Colonic mucosa (tissue), 4 donors: ENCODE data around the gene RETREG1. TPM values are rescaled to one million over a fixed set of nuclear protein-coding genes. Genes with fewer than 3 reads are reported as not detected.
A peak's percentile ranks its signal among the peaks of the same experiment; 100 is the strongest.

Experiments used
- DNase-seq: peaks from one replicate; pipeline ENCODE4 v3.0.0-alpha.2; 2020
- H3K27ac ChIP-seq: fragments of 200-600 bp; one replicate; pipeline ENCODE4 v1.8.0; 2021
- H3K27me3 ChIP-seq: fragments of 200-600 bp; one replicate; pipeline ENCODE4 v1.8.0; 2021
- H3K36me3 ChIP-seq: fragments of 200-600 bp; one replicate; pipeline ENCODE4 v1.8.0; 2021
- H3K4me1 ChIP-seq: fragments of 200-600 bp; one replicate; pipeline ENCODE4 v1.8.0; 2021; ENCODE audit warnings: mild to moderate bottlenecking
- H3K4me3 ChIP-seq: fragments of 200-600 bp; one replicate; pipeline ENCODE4 v1.8.0; 2021
- H3K9ac ChIP-seq, 2 donors: one replicate each; pipeline ENCODE4 v1.7.0; 2013; ENCODE audit warnings: control low read depth in 2 of 2, low read depth in 2 of 2, low read length in 2 of 2
- H3K9me3 ChIP-seq: fragments of 200-600 bp; one replicate; pipeline ENCODE4 v1.8.0; 2021
- intact Hi-C: fragments of 100-400 bp; cut with DNase I; formaldehyde crosslinking; loops from one replicate; pipeline ENCODE4 v1.14.1; 2022
- total RNA-seq, 2 donors: library from RNA; stranded (reverse); fragmentation: NEBNext Ultra II Directional in 1 of 2; extraction: Animal tissue kit (Norgen Biotek cat#: 25700) in 1 of 2; gene quantifications; one replicate each; pipeline ENCODE4 v1.2.1, GENCODE V29; 2021
- TF ChIP-seq, protein P1 (sequence below): fragments of 200-600 bp; IDR thresholded peaks from one replicate; pipeline ENCODE4 v1.8.0; 2022; ENCODE audit warnings: antibody characterized with exemption, mild to moderate bottlenecking
- donor health status: healthy.
- donor health status: DM: no; HTN: no; CAD: no.
- donor health status: DM: no; HTN: no; CAD: no.

The RETREG1 gene
- total RNA-seq, 2 donors from 2014 or later = 49.9 to 56.8 TPM

DNA sequence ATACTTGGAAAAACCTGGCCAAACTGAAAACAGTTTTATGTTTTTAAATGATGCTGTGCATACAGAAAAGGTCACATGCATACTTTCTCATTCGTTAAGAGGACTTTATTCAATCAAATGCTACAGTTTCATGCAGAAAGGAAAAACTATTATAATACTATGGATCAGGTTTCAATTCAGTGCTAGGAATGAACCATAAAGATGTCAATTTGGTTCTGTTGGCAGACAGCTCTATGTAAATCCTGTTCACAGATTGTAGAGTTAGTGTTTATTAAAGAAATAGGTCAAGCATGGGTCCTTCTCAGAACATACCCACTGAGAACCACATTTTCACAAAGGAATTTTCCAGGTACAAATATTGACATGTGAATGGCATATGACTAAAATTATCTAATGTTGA is 57.1 kb downstream of the RETREG1 start:
- no peak overlapping the region for H3K4me3 ChIP-seq
- H3K9ac ChIP-seq = no peak overlapping the region
- H3K9me3 ChIP-seq = no peaks in the 10 kb centered on the region
- no peaks in the 10 kb centered on the region for H3K27me3 ChIP-seq
- TF ChIP-seq, protein P1, sequence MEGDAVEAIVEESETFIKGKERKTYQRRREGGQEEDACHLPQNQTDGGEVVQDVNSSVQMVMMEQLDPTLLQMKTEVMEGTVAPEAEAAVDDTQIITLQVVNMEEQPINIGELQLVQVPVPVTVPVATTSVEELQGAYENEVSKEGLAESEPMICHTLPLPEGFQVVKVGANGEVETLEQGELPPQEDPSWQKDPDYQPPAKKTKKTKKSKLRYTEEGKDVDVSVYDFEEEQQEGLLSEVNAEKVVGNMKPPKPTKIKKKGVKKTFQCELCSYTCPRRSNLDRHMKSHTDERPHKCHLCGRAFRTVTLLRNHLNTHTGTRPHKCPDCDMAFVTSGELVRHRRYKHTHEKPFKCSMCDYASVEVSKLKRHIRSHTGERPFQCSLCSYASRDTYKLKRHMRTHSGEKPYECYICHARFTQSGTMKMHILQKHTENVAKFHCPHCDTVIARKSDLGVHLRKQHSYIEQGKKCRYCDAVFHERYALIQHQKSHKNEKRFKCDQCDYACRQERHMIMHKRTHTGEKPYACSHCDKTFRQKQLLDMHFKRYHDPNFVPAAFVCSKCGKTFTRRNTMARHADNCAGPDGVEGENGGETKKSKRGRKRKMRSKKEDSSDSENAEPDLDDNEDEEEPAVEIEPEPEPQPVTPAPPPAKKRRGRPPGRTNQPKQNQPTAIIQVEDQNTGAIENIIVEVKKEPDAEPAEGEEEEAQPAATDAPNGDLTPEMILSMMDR = no peak
- intact Hi-C loops = no loop called here
- H3K27ac ChIP-seq = no peak overlapping the region
- DNase-seq = no peak
- no peaks in the 10 kb centered on the region for H3K4me1 ChIP-seq
- no peaks in the 10 kb centered on the region for H3K36me3 ChIP-seq

DNA sequence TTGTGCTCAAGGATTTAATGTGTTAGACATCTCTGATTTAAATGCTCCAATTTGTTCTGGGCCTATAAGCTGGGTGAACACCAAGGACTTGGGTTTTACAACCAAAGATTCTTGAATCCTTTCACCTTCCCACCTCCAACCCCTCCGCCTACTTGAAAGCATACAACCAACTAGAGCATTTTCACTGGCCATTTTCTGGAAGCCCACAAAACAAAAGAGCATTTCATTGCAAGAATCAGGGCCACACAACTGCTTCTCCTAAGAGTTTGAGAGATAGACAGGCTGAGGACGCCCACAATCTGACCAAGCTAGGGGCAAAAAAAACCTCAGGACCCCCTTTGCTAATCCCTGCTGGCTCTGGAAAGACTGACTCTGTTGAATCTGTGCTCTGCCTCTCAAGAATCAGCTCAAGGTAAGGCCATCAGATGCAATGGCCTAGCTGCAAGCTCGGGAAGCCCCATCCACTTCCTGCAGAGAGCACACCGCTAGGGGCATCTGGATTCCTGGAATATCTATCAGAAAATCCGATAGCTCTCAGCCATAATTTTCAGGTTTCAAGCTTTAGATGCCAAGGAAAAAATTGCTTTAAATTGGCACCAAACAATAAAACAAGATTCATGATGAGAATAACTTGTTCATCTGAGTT is 57.7 kb downstream of the RETREG1 start:
- Histone ChIP-seq H3K36me3 (no peaks in the 10 kb centered on the region), H3K27me3 (no peaks in the 10 kb centered on the region), H3K27ac (no peak overlapping the region), H3K9ac (no peak overlapping the region), H3K4me3 (no peak overlapping the region), H3K4me1 (no peaks in the 10 kb centered on the region), H3K9me3 (no peaks in the 10 kb centered on the region)
- intact Hi-C loops = no loop called here
- TF ChIP-seq, protein P1 = no peak
- DNase-seq = no peak

- intact Hi-C loops = no loop called here
- TF ChIP-seq, protein P1 = no peak
- no peak for DNase-seq
- Histone ChIP-seq H3K27ac (no peak overlapping the region), H3K27me3 (no peaks in the 10 kb centered on the region), H3K4me1 (no peaks in the 10 kb centered on the region), H3K4me3 (no peak overlapping the region), H3K36me3 (no peaks in the 10 kb centered on the region), H3K9me3 (no peaks in the 10 kb centered on the region), H3K9ac (no peak overlapping the region)
Observed at GRCh38 chr5:16557477-16557876, 59.3 kb downstream of the RETREG1 start.

DNA sequence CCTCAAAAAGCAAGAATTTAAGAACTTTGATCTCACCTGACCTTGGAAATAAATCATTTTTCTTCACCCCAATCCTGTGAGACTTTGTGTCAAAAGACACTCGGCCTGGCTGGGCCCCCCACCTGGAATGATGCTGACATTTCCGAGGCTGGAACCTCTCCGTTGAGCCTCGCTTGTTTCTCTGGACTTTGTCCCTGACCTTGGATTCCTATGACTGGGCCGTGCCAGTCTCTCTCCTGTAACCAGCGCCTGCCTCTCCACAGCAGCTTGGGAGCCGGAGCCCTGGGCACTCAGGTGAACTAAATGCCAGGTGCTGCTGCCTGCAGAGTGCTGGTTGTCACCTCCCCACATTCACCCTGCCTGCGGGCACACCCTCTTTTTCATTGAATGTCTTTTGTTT is 62.7 kb downstream of the RETREG1 start:
- TF ChIP-seq, protein P1 = no peak
- Histone ChIP-seq H3K9me3 (no peaks in the 10 kb centered on the region), H3K4me1 (no peaks in the 10 kb centered on the region), H3K36me3 (no peaks in the 10 kb centered on the region), H3K9ac (no peak overlapping the region), H3K27me3 (no peaks in the 10 kb centered on the region), H3K27ac (no peak overlapping the region), H3K4me3 (no peak overlapping the region)
- intact Hi-C loops = loop anchor here (5.0 kb wide), 1 partner anchor 62 kb away; no protein-coding TSS in a partner anchor
- peak; percentile 67 for DNase-seq

DNA sequence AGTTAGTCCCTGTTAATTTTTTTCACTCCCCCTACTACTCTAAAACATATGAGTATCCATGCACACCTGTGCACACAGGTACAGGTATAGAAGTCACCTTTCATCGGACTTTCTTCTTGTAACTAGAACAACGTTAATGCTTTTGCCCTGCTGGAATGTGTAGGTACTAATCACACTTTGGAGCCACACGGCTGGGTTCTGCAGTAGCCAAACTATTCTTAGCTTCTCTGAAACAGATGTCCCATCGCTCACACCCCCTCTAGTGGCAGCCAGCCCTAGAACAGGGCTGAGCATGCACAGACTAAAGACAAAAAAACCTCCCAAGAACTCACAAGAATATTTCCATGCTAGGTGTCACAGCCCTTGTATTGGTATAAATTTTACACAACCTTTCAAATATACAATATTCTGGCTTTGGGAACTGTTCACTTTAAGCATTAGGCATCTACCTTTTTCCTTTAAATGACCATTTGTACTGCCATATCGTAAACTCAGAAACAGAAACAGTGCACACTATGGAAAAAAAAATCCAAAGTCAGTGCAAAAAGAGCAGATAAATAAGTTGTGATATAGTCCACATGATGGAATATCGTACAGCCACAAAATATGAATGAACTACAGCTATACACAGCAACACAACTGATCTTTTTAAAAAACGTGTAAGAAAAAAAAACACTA is 64.0 kb downstream of the RETREG1 start:
- H3K9me3 ChIP-seq = no peaks in the 10 kb centered on the region
- H3K27me3 ChIP-seq = no peaks in the 10 kb centered on the region
- H3K36me3 ChIP-seq = no peaks in the 10 kb centered on the region
- H3K27ac ChIP-seq = no peak overlapping the region
- H3K9ac ChIP-seq = no peak overlapping the region
- TF ChIP-seq, protein P1 = peak; percentile 82
- peak; percentile 91 for DNase-seq
- H3K4me1 ChIP-seq = no peaks in the 10 kb centered on the region
- H3K4me3 ChIP-seq = no peak overlapping the region
- intact Hi-C loops = loop anchor here (5.0 kb wide), 1 partner anchor 61 kb away; no protein-coding TSS in a partner anchor
